Upper lobe of right lung (tissue), 1 donor: ENCODE data around the gene GRIA4. TPM values are rescaled to one million over a fixed set of nuclear protein-coding genes. Genes with fewer than 3 reads are reported as not detected.
A peak's percentile ranks its signal among the peaks of the same experiment; 100 is the strongest.

Source experiments
- ATAC-seq: fragments of 200-7000 bp; cut with Tn5 transposase; one replicate; pipeline ENCODE4 v1.9.1; 2020; ENCODE audit warnings: mild to moderate bottlenecking, moderate library complexity
- DNase-seq: peaks from one replicate; pipeline ENCODE4 v3.0.0-alpha.2; 2020
- H3K27ac ChIP-seq: fragments of 200-600 bp; one replicate; pipeline ENCODE4 v1.8.0; 2022
- H3K27me3 ChIP-seq: fragments of 200-600 bp; one replicate; pipeline ENCODE4 v1.8.0; 2022; ENCODE audit warnings: mild to moderate bottlenecking
- H3K36me3 ChIP-seq: fragments of 200-600 bp; one replicate; pipeline ENCODE4 v1.8.0; 2022
- H3K4me1 ChIP-seq: fragments of 200-600 bp; one replicate; pipeline ENCODE4 v1.8.0; 2022
- H3K4me3 ChIP-seq: fragments of 200-600 bp; one replicate; pipeline ENCODE4 v1.8.0; 2022; ENCODE audit warnings: mild to moderate bottlenecking
- H3K9me3 ChIP-seq: fragments of 200-600 bp; one replicate; pipeline ENCODE4 v1.8.0; 2022
- intact Hi-C: fragments of 100-400 bp; cut with DNase I; formaldehyde crosslinking; loops from one replicate; pipeline ENCODE4 v1.11.0; 2022
- total RNA-seq: library from RNA; stranded (reverse); fragmentation: NEBNext Ultra II Directional; extraction: Animal tissue kit (Norgen Biotek cat#: 25700); gene quantifications from one replicate; pipeline ENCODE4 v1.2.1, GENCODE V29; 2021
- TF ChIP-seq, protein P1 (sequence below): fragments of 200-600 bp; IDR thresholded peaks from one replicate; pipeline ENCODE4 v1.8.0; 2022; ENCODE audit warnings: antibody characterized with exemption
- donor health status: DM: no; HTN: yes; CAD: no; lungs with severe emphysema.

Gene GRIA4
- total RNA-seq, 1 donor from 2014 or later = not detected

DNA sequence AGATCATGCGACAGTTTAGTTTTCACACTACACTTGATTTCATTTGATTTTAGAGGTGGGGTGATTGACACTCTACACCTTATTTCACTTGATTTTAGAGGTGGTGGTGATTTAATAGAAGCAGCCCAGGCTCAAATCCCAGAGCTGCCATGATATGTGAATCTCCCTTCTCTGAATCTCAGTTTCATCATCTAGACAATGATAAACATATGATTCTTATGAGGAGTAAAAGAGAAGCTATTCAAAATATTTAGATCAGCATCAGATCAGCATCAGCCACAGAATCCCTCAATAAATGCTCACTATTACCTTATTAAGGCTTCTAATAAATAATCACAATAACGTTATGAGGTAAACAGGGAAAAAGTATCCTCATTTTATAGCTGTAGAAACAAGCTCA is 313.4 kb downstream of the GRIA4 start:
- no peaks in the 10 kb centered on the region for H3K36me3 ChIP-seq
- H3K27ac ChIP-seq = no peak overlapping the region
- TF ChIP-seq, protein P1, sequence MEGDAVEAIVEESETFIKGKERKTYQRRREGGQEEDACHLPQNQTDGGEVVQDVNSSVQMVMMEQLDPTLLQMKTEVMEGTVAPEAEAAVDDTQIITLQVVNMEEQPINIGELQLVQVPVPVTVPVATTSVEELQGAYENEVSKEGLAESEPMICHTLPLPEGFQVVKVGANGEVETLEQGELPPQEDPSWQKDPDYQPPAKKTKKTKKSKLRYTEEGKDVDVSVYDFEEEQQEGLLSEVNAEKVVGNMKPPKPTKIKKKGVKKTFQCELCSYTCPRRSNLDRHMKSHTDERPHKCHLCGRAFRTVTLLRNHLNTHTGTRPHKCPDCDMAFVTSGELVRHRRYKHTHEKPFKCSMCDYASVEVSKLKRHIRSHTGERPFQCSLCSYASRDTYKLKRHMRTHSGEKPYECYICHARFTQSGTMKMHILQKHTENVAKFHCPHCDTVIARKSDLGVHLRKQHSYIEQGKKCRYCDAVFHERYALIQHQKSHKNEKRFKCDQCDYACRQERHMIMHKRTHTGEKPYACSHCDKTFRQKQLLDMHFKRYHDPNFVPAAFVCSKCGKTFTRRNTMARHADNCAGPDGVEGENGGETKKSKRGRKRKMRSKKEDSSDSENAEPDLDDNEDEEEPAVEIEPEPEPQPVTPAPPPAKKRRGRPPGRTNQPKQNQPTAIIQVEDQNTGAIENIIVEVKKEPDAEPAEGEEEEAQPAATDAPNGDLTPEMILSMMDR = no peak
- H3K27me3 ChIP-seq = no peaks in the 10 kb centered on the region
- H3K9me3 ChIP-seq = no peaks in the 10 kb centered on the region
- DNase-seq (no peak), ATAC-seq (no peak)
- no peaks in the 10 kb centered on the region for H3K4me1 ChIP-seq
- intact Hi-C loops = no loop called here
- no peak overlapping the region for H3K4me3 ChIP-seq

DNA sequence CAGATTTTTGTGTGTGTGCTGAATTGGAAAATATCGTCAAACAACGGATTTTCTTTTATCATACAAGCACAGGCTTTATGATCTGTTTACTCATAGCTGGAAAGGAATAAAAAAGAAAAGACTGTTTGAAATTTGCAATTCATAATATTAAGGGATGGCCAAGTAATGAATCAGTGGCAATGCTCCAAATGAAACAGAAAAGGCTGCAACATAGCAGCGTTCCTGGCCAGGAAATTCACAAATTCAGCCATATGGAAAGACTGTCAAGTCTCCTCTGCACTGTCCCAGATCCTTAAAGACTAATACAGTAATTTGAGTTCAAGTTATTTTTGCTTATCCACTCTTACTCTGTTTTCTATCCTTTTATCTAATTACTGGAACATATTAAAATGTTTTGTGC is 313.9 kb downstream of the GRIA4 start:
- no peak overlapping the region for H3K4me3 ChIP-seq
- no peak for ATAC-seq
- no peaks in the 10 kb centered on the region for H3K9me3 ChIP-seq
- no peaks in the 10 kb centered on the region for H3K27me3 ChIP-seq
- no peak for DNase-seq
- no peaks in the 10 kb centered on the region for H3K36me3 ChIP-seq
- no peak overlapping the region for H3K27ac ChIP-seq
- TF ChIP-seq, protein P1 = no peak
- intact Hi-C loops = no loop called here
- H3K4me1 ChIP-seq = no peaks in the 10 kb centered on the region

DNA sequence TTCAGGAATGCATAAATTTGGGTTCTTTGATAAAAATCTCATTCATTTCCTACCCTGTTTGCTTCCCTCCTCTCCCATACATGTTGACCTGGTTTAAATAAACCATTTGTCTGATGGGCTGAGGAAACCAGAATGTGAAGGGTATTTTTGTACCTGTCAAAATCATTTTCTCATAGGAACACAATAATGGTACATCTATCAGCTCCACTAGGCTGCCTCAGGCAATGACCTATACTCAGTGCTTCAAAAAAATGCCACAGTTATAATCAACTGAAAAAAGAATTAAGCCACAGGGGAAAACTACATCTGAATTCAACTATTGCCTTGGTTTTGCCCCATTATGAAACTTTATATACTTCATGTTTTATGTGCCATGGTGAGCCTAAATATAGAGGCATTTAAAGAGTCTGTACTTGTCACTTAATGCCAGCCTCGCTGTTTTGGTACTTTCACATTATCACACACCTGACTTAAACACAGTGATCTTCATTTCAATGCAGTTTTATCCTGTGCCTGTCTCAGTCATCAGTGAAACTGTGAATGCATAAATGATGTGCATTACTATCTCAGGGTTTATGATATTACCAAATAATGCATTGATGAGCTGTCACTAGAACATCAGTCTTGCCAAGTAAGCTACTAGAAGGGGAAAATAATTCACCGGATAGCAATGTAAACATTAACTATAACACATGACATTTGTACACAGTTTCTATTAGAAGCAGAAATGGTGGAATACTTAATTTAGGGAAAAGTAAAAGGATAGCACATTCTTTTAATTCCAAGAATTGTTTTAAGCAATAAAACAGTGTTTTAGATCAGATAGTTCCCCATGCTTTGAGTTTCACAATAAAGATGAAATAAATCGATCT is 319.4 kb downstream of the GRIA4 start:
- Histone ChIP-seq H3K27me3 (no peaks in the 10 kb centered on the region), H3K36me3 (no peaks in the 10 kb centered on the region), H3K4me3 (no peak overlapping the region), H3K4me1 (no peaks in the 10 kb centered on the region), H3K27ac (no peak overlapping the region), H3K9me3 (no peaks in the 10 kb centered on the region)
- ATAC-seq = no peak
- no peak for DNase-seq
- TF ChIP-seq, protein P1 = no peak
- intact Hi-C loops = no loop called here

GRCh38 chr11:105933695-105934094 is 323.8 kb downstream of the GRIA4 start:
- TF ChIP-seq, protein P1 = no peak
- H3K9me3 ChIP-seq = no peaks in the 10 kb centered on the region
- no peaks in the 10 kb centered on the region for H3K36me3 ChIP-seq
- H3K27ac ChIP-seq = no peak overlapping the region
- ATAC-seq (no peak), DNase-seq (no peak)
- intact Hi-C loops = no loop called here
- H3K27me3 ChIP-seq = no peaks in the 10 kb centered on the region
- no peaks in the 10 kb centered on the region for H3K4me1 ChIP-seq
- no peak overlapping the region for H3K4me3 ChIP-seq

DNA sequence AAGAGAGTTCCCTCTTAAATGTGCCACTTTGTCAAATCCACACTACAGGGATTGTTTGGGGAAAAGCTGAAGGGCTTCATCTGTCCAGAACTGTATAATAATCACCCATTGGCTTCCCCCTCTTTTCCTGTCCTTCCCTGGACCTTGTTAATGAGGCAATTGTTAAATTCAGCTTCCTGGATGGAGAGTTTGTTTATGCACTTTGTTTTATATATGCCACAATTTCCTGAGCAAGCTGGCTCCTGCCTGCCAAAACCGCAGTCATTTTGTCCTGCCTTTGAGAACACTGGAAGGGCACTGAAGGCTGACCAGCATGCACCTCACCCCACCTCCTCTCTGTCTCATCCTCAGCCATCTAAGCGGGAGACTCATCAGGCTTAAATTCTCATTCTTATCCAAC is 325.9 kb downstream of the GRIA4 start:
- H3K4me3 ChIP-seq = no peak overlapping the region
- ATAC-seq (peak; percentile 58), DNase-seq (no peak)

More for the DNA sequence above, 325.9 kb downstream of the GRIA4 start:
- no peaks in the 10 kb centered on the region for H3K4me1 ChIP-seq
- H3K27ac ChIP-seq = no peak overlapping the region
- H3K9me3 ChIP-seq = no peaks in the 10 kb centered on the region
- TF ChIP-seq, protein P1 = no peak
- no peaks in the 10 kb centered on the region for H3K36me3 ChIP-seq
- no peaks in the 10 kb centered on the region for H3K27me3 ChIP-seq
- intact Hi-C loops = no loop called here
